Tibial nerve (tissue), 4 donors: Measurements from ENCODE around the gene PMS1.

Experiments used
- CTCF ChIP-seq, 5 experiments: fragments of 200-600 bp in 3 of 5; fragments of 450-650 bp in 2 of 5; sonication (generic) in 3 of 5; IDR thresholded peaks; one replicate each; pipeline ENCODE4 v1.5.1; 2016 to 2019; ENCODE audit warnings: antibody characterized with exemption in 5 of 5, mild to moderate bottlenecking in 3 of 5, moderate library complexity in 2 of 5
- EP300 ChIP-seq, 2 donors: sonication (generic); formaldehyde crosslinking; IDR thresholded peaks; one replicate each; pipeline ENCODE4 v1.6.1; 2017; ENCODE audit warnings: antibody characterized with exemption in 2 of 2, mild to moderate bottlenecking in 1 of 2

- no peak for TF ChIP-seq CTCF (IDR thresholded peaks at IDR 0.05)
- TF ChIP-seq EP300 (IDR thresholded peaks at IDR 0.05), result no peak
Observed at GRCh38 chr2:189829102-189829833, 45.0 kb downstream of the PMS1 start.
